Omental fat pad (tissue), 4 donors: Measurements from ENCODE around the gene KIAA0040. TPM values are rescaled to one million over a fixed set of nuclear protein-coding genes. Genes with fewer than 3 reads are reported as not detected.

ENCODE experiments used
- ATAC-seq: fragments of 150-250 bp; one replicate; pipeline ENCODE4 v1.9.1; 2016; ENCODE audit warnings: mild to moderate bottlenecking, moderate library complexity; ENCODE audit not compliant: low FRiP score
- DNase-seq: peaks from one replicate; pipeline ENCODE4 v3.0.0-alpha.2; 2019; ENCODE audit warnings: low spot score
- CTCF ChIP-seq, 3 donors: fragments of 450-650 bp; IDR thresholded peaks; one replicate each; pipeline ENCODE4 v1.5.1; 2016 to 2017; ENCODE audit warnings: antibody characterized with exemption in 3 of 3, mild to moderate bottlenecking in 3 of 3, moderate library complexity in 2 of 3
- total RNA-seq, 4 donors: library from RNA; depleted of rRNA; stranded (reverse); fragments of >200 nt; gene quantifications; one replicate each; pipeline ENCODE4 v1.1.0, GENCODE V29; 2016

The KIAA0040 gene
- total RNA-seq, 4 donors from 2014 or later = 83.4 to 172 (median 113) TPM

- ATAC-seq (no peak), DNase-seq (no peak)
- no peak for TF ChIP-seq CTCF (IDR thresholded peaks at IDR 0.05)
Measured at GRCh38 chr1:175155473-175155856, 37.1 kb downstream of the KIAA0040 start.

- DNase-seq = peak; percentile 62
- no peak for ATAC-seq
- peak in 2 of 3 donors; percentile 83 to 89 for TF ChIP-seq CTCF (IDR thresholded peaks at IDR 0.05)
Measured at GRCh38 chr1:175154629-175155472, 37.7 kb downstream of the KIAA0040 start.

- ATAC-seq (peak; percentile 45), DNase-seq (peak; percentile 41)
- TF ChIP-seq CTCF (IDR thresholded peaks at IDR 0.05) = peak in 1 of 3 donors; percentile 66
Measured at GRCh38 chr1:175152006-175152652, 40.4 kb downstream of the KIAA0040 start.

GRCh38 chr1:175150596-175151319 lies 41.8 kb downstream of the KIAA0040 start:
- no peak for DNase-seq
- no peak for ATAC-seq
- no peak for TF ChIP-seq CTCF (IDR thresholded peaks at IDR 0.05)

- ATAC-seq (no peak), DNase-seq (no peak)
- TF ChIP-seq CTCF (IDR thresholded peaks at IDR 0.05) = no peak
Measured at GRCh38 chr1:175148068-175148467, 44.5 kb downstream of the KIAA0040 start.

- ATAC-seq (no peak), DNase-seq (no peak)
- no peak for TF ChIP-seq CTCF (IDR thresholded peaks at IDR 0.05)
Measured at GRCh38 chr1:175147569-175147968, 45.0 kb downstream of the KIAA0040 start.
